ENCODE results near the gene EIF5B. TPM values are rescaled to one million over a fixed set of nuclear protein-coding genes. Genes with fewer than 3 reads are reported as not detected.

Gene EIF5B
- total and polyA plus RNA-seq, 2 donors (not counting 1 experiment from before 2014, with no cell fraction given): 4.5 to 32.8 TPM

DNA sequence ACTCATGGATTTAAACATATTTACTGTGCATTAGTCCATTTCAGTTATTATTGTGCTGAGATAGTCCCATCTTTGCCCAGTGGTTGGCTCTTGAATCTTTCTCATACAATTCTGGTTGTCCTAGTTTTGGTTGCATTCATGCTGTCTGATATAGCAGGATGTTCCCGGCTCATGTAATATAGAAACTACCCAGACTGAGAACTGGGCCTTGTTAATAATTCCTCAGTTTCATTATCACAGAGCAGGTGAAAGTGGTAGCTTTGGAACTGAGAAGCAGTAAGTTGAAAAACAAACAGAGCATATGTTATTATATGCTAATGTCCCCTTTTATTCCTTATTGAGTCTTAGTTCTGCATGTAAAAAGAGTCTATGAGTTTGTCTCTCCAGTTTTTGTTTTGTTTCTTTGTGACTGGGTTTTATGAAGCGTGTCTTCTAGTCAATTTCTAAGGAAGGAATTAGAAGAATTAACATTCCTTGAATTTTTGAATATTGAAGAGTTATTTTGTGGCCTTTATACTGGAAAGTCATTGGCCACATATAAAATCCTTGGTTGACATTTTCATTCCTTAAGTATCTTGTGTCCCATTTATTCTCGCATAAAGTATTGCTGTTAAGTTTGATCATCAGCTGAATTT is 43.3 kb downstream of the EIF5B start:
- Histone ChIP-seq H3K4me3 (ENCODE audit: control extremely low read depth in 1 of 5, extremely low read depth in 1 of 5, insufficient read depth in 1 of 5, low read depth in 2 of 5, low read length in 4 of 5) (no peak overlapping the region), H2AFZ (ENCODE audit: insufficient read depth, low read depth, low read length, poor library complexity, severe bottlenecking) (no peak overlapping the region), H3K4me1 (ENCODE audit: control insufficient read depth in 2 of 2, insufficient read depth in 2 of 2, low read length in 2 of 2) (no peaks in the 10 kb centered on the region), H4K20me1 (ENCODE audit: control insufficient read depth, insufficient read depth, low read length, poor library complexity, severe bottlenecking) (no peaks in the 10 kb centered on the region), H3K27ac (ENCODE audit: low read length in 2 of 2) (no peak overlapping the region), H3K9ac (ENCODE audit: low read length) (no peak overlapping the region), H3K27me3 (replicated peaks in 1 of 4; ENCODE audit: control extremely low read depth in 1 of 4, control insufficient read depth in 3 of 4, insufficient read depth in 4 of 4, low read length in 3 of 4) (no peaks in the 10 kb centered on the region), H3K79me2 (ENCODE audit: control insufficient read depth, insufficient read depth, low read length) (no peaks in the 10 kb centered on the region), H3K4me2 (replicated peaks; ENCODE audit: low read depth, low read length, poor library complexity, severe bottlenecking) (no peak overlapping the region), H3K36me3 (replicated peaks in 1 of 2; ENCODE audit: control extremely low read depth in 1 of 2, control insufficient read depth in 1 of 2, extremely low read depth in 1 of 2, insufficient read depth in 2 of 2, low read length in 1 of 2) (peaks cover 7 to 68% of the 10 kb centered on the region in 2 experiments), H3K9me3 (ENCODE audit: control extremely low read depth in 1 of 3, control insufficient read depth in 2 of 3, insufficient read depth in 1 of 3, low read length in 2 of 3) (no peaks in the 10 kb centered on the region)
- ATAC-seq (ENCODE audit: low read depth) (no peak), DNase-seq (no peak)
- intact Hi-C loops (cut with micrococcal nuclease): no loop called here
- Mint-ChIP-seq H3K4me3 (no peak overlapping the region), H3K27me3 (no peaks in the 10 kb centered on the region), H3K27ac (no peak overlapping the region), H3K9me3 (ENCODE audit: insufficient read depth) (no peaks in the 10 kb centered on the region), H3K4me1 (no peaks in the 10 kb centered on the region)
- POLR2A ChIA-PET: no interaction called here
- CTCF ChIA-PET: no interaction called here
- WGBS (ENCODE audit: insufficient coverage): no CpG with 5 or more reads among the region's 3 CpGs
- TF ChIP-seq, protein P1, sequence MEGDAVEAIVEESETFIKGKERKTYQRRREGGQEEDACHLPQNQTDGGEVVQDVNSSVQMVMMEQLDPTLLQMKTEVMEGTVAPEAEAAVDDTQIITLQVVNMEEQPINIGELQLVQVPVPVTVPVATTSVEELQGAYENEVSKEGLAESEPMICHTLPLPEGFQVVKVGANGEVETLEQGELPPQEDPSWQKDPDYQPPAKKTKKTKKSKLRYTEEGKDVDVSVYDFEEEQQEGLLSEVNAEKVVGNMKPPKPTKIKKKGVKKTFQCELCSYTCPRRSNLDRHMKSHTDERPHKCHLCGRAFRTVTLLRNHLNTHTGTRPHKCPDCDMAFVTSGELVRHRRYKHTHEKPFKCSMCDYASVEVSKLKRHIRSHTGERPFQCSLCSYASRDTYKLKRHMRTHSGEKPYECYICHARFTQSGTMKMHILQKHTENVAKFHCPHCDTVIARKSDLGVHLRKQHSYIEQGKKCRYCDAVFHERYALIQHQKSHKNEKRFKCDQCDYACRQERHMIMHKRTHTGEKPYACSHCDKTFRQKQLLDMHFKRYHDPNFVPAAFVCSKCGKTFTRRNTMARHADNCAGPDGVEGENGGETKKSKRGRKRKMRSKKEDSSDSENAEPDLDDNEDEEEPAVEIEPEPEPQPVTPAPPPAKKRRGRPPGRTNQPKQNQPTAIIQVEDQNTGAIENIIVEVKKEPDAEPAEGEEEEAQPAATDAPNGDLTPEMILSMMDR (IDR thresholded peaks at IDR 0.05): no peak
- no peak for TF ChIP-seq EZH2 (IDR thresholded peaks at IDR 0.05; ENCODE audit: borderline replicate concordance, insufficient read depth, low read depth, low read length, poor library complexity, severe bottlenecking)

DNA sequence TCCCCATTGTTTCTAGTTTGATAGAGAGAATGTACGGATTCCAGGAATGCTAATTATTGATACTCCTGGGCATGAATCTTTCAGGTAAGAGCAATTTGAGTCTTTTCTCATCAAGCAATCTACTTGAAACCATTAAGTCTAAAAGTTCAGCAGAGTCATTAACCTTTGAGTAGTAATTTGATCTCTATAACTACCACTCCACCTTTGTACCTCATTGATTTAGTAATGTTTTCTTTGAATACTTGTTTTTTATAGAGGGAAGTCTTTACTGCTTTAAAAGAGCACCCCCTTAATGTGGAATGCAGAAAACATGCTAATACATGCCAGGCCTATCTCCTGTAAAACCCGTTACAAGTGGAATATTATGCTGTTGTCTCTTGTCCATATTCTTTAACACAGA is 45.0 kb downstream of the EIF5B start:
- Histone ChIP-seq H3K4me3 (ENCODE audit: control extremely low read depth in 1 of 5, extremely low read depth in 1 of 5, insufficient read depth in 1 of 5, low read depth in 2 of 5, low read length in 4 of 5) (no peak overlapping the region), H3K36me3 (replicated peaks in 1 of 2; ENCODE audit: control extremely low read depth in 1 of 2, control insufficient read depth in 1 of 2, extremely low read depth in 1 of 2, insufficient read depth in 2 of 2, low read length in 1 of 2) (peaks cover 0 to 64% of the 10 kb centered on the region in 2 experiments), H3K4me1 (ENCODE audit: control insufficient read depth in 2 of 2, insufficient read depth in 2 of 2, low read length in 2 of 2) (no peaks in the 10 kb centered on the region), H3K79me2 (ENCODE audit: control insufficient read depth, insufficient read depth, low read length) (peaks cover 3% of the 10 kb centered on the region), H3K4me2 (replicated peaks; ENCODE audit: low read depth, low read length, poor library complexity, severe bottlenecking) (no peak overlapping the region), H3K9ac (ENCODE audit: low read length) (no peak overlapping the region), H3K9me3 (ENCODE audit: control extremely low read depth in 1 of 3, control insufficient read depth in 2 of 3, insufficient read depth in 1 of 3, low read length in 2 of 3) (no peaks in the 10 kb centered on the region), H3K27me3 (replicated peaks in 1 of 4; ENCODE audit: control extremely low read depth in 1 of 4, control insufficient read depth in 3 of 4, insufficient read depth in 4 of 4, low read length in 3 of 4) (no peaks in the 10 kb centered on the region), H3K27ac (ENCODE audit: low read length in 2 of 2) (no peak overlapping the region), H4K20me1 (ENCODE audit: control insufficient read depth, insufficient read depth, low read length, poor library complexity, severe bottlenecking) (no peaks in the 10 kb centered on the region), H2AFZ (ENCODE audit: insufficient read depth, low read depth, low read length, poor library complexity, severe bottlenecking) (no peak overlapping the region)
- intact Hi-C loops (cut with micrococcal nuclease): no loop called here
- DNase-seq (no peak), ATAC-seq (ENCODE audit: low read depth) (no peak)
- no peak overlapping the region for H3K4me3 Mint-ChIP-seq
- H3K4me1 Mint-ChIP-seq: no peaks in the 10 kb centered on the region
- H3K27ac Mint-ChIP-seq: no peak overlapping the region
- H3K9me3 Mint-ChIP-seq (ENCODE audit: insufficient read depth): no peaks in the 10 kb centered on the region
- no CpG with 5 or more reads among the region's 2 CpGs for WGBS (ENCODE audit: insufficient coverage)
- no peaks in the 10 kb centered on the region for H3K27me3 Mint-ChIP-seq
- ChIA-PET CTCF (no interaction called here), POLR2A (no interaction called here)
- TF ChIP-seq, protein P1 (IDR thresholded peaks at IDR 0.05): no peak
- TF ChIP-seq EZH2 (IDR thresholded peaks at IDR 0.05; ENCODE audit: borderline replicate concordance, insufficient read depth, low read depth, low read length, poor library complexity, severe bottlenecking): no peak

All from B cell (primary cell).